ENCODE data around the gene EML5.

DNA sequence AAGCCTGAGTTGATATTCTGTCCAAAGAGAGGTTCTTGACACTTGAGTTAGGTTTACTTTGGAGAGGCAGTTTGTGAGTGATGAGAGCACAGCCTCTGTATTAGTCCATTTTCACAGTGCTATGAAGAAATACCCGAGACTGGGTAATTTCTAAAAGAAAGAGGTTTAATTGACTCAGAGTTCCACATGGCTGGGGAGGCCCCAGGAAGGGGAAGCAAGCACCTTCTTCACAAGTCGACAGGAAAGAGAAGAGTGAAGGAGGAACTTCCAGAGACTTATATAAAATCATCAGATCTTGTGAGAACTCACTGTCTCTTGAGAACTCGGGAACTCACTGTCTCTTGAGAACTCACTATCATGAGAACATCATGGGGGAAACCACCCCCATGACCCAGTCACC is 224.6 kb downstream of the EML5 start:
- TF ChIP-seq TEAD4 (CRISPR knock-in tag; IDR thresholded peaks at IDR 0.05) (no peak), JUN (CRISPR knock-in tag; IDR thresholded peaks at IDR 0.05) (no peak), JAZF1 (CRISPR knock-in tag; IDR thresholded peaks at IDR 0.05) (no peak)
- TF ChIP-seq, protein P1, sequence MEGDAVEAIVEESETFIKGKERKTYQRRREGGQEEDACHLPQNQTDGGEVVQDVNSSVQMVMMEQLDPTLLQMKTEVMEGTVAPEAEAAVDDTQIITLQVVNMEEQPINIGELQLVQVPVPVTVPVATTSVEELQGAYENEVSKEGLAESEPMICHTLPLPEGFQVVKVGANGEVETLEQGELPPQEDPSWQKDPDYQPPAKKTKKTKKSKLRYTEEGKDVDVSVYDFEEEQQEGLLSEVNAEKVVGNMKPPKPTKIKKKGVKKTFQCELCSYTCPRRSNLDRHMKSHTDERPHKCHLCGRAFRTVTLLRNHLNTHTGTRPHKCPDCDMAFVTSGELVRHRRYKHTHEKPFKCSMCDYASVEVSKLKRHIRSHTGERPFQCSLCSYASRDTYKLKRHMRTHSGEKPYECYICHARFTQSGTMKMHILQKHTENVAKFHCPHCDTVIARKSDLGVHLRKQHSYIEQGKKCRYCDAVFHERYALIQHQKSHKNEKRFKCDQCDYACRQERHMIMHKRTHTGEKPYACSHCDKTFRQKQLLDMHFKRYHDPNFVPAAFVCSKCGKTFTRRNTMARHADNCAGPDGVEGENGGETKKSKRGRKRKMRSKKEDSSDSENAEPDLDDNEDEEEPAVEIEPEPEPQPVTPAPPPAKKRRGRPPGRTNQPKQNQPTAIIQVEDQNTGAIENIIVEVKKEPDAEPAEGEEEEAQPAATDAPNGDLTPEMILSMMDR (IDR thresholded peaks at IDR 0.05), result no peak
- TF ChIP-seq, protein P2, sequence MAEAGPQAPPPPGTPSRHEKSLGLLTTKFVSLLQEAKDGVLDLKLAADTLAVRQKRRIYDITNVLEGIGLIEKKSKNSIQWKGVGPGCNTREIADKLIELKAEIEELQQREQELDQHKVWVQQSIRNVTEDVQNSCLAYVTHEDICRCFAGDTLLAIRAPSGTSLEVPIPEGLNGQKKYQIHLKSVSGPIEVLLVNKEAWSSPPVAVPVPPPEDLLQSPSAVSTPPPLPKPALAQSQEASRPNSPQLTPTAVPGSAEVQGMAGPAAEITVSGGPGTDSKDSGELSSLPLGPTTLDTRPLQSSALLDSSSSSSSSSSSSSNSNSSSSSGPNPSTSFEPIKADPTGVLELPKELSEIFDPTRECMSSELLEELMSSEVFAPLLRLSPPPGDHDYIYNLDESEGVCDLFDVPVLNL (CRISPR knock-in tag; IDR thresholded peaks at IDR 0.05; ENCODE audit: borderline replicate concordance, low read depth), result no peak
- TF ChIP-seq, protein P3, sequence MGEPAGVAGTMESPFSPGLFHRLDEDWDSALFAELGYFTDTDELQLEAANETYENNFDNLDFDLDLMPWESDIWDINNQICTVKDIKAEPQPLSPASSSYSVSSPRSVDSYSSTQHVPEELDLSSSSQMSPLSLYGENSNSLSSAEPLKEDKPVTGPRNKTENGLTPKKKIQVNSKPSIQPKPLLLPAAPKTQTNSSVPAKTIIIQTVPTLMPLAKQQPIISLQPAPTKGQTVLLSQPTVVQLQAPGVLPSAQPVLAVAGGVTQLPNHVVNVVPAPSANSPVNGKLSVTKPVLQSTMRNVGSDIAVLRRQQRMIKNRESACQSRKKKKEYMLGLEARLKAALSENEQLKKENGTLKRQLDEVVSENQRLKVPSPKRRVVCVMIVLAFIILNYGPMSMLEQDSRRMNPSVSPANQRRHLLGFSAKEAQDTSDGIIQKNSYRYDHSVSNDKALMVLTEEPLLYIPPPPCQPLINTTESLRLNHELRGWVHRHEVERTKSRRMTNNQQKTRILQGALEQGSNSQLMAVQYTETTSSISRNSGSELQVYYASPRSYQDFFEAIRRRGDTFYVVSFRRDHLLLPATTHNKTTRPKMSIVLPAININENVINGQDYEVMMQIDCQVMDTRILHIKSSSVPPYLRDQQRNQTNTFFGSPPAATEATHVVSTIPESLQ (CRISPR knock-in tag; IDR thresholded peaks at IDR 0.05), result no peak
- TF ChIP-seq, protein P4, sequence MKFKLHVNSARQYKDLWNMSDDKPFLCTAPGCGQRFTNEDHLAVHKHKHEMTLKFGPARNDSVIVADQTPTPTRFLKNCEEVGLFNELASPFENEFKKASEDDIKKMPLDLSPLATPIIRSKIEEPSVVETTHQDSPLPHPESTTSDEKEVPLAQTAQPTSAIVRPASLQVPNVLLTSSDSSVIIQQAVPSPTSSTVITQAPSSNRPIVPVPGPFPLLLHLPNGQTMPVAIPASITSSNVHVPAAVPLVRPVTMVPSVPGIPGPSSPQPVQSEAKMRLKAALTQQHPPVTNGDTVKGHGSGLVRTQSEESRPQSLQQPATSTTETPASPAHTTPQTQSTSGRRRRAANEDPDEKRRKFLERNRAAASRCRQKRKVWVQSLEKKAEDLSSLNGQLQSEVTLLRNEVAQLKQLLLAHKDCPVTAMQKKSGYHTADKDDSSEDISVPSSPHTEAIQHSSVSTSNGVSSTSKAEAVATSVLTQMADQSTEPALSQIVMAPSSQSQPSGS (CRISPR knock-in tag; IDR thresholded peaks at IDR 0.05; ENCODE audit: borderline replicate concordance, low read depth), result no peak
